HG03159 (cell line): ENCODE results near the gene PACRG.

Experiments used
- ATAC-seq: cut with Tn5 transposase; IDR thresholded peaks from one replicate; pipeline ENCODE4 v1.9.1; 2021; ENCODE audit warnings: mild to moderate bottlenecking, moderate library complexity; ENCODE audit not compliant: unreplicated experiment

PACRG gene

DNA sequence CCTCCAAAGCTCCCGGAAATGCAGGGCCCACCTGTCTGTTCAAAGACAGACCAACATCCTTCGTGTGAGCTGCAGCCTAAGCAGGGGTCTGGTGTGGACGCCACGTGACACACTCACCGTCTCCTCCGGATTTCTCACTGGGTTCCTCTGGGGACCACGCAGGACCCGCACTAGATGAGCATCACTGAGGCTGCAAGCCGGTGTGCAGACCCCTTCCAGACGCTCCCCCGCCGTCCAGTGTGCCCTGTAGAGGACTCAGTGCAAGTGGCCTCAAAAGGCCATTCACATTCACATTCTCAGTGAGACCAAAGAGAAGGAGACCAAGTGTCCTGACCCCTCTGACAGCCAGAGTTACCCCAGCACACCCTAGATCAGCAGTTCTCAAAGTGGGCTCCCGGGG is 595.5 kb downstream of the PACRG start:
- ATAC-seq, result no peak

GRCh38 chr6:163323705-163324104 is 595.9 kb downstream of the PACRG start:
- ATAC-seq, result no peak

DNA sequence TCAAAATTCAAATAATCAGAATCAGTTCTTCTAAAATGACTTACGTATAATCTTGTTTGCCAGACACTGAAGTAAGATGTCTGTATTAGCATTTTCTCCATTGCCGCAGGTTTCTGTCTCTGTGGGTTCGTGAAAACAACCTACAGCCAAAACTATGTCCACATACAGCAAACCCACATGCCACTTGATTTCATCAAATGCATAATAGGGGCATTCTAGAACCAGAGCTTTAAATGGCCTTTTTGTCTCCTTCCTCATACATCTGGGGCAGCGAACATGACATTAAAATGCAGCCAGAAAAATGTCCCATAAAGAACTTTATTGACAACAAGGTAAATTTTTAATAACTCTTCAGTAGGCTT is 596.5 kb downstream of the PACRG start:
- no peak for ATAC-seq

- ATAC-seq, result no peak
Observed at GRCh38 chr6:163324688-163325389, 597.1 kb downstream of the PACRG start.

GRCh38 chr6:163325390-163325784 is 597.6 kb downstream of the PACRG start:
- ATAC-seq, result no peak

- ATAC-seq, result no peak
Observed at GRCh38 chr6:163327165-163327880, 599.5 kb downstream of the PACRG start.

DNA sequence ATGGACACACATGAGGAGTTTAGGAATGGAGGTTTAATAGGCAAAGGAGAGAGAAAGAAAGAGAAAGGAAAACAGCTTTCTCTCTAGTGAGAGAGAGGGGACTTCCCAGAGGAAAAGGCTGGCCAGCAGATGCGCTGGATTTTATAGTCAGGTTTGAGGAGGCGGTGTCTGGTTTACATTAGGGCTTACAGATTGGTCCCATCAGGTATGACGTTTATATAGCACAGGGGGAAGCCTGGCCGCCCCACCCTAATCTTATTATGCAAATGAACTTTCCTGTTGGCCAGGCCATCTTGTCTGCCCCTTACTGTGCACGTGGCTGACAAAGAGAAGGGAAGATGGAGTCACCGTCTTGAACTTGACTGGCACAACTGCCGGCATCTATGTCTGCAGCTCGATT is 600.1 kb downstream of the PACRG start:
- no peak for ATAC-seq

- ATAC-seq, result no peak
Observed at GRCh38 chr6:163328411-163328810, 600.6 kb downstream of the PACRG start.

- no peak for ATAC-seq
Observed at GRCh38 chr6:163329991-163330390, 602.2 kb downstream of the PACRG start.

- ATAC-seq, result no peak
Observed at GRCh38 chr6:163331245-163331644, 603.5 kb downstream of the PACRG start.

DNA sequence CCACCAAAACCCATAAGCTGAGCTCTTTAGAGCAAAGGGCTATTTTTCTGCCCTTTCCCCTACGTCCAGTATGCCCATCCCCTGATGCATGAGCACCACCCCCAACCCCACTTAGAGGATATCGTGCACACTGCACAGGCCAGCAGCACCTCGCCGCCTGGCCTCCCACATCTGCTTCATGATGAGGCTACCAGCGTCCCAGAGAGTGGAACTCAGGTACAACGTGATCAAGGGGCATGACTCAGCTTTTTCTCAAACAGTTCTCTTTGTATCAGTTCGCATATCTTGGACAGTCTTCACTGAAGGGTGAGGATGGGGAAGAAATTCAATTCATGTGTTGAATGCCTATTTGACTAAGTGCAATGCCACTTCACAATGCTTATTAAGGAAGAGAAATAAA is 604.8 kb downstream of the PACRG start:
- no peak for ATAC-seq

DNA sequence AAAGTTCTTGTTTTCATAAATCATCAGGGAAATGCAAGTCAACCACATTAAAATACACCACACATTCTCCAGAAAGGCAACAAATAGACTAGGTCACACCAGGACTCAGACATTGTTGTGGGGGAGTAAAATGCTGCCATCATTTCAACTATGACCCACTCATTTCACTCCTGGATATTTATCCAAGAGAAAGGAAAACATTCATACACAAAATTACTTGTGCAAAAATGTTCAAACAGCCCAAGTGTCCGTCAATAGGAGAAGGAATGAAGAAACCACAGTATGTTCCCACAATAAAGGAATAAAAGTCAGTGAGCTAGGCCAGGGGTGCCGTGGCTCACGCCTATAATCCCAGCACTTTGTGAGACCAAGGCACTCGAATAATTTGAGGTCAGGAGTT is 605.3 kb downstream of the PACRG start:
- ATAC-seq, result no peak

- no peak for ATAC-seq
Observed at GRCh38 chr6:163333701-163334663, 606.2 kb downstream of the PACRG start.

DNA sequence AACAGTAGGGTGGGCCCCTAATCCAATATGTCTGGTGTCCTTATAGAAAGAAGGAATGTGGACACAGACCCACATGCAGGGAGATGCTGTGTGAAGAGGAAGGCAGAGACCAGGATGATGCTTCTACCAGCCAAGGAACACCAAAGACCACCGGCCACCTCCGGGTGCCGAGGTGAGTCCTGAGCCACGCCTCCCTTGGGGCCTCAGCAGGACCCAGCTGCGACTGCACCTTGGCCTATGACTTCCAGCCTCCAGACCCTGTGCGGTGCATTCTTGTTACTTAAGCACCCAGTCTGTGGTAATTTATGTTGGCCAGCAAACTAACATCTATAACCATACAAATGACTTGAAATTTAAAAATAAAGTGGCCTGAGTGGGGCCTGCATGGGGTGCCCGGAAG is 607.3 kb downstream of the PACRG start:
- no peak for ATAC-seq

DNA sequence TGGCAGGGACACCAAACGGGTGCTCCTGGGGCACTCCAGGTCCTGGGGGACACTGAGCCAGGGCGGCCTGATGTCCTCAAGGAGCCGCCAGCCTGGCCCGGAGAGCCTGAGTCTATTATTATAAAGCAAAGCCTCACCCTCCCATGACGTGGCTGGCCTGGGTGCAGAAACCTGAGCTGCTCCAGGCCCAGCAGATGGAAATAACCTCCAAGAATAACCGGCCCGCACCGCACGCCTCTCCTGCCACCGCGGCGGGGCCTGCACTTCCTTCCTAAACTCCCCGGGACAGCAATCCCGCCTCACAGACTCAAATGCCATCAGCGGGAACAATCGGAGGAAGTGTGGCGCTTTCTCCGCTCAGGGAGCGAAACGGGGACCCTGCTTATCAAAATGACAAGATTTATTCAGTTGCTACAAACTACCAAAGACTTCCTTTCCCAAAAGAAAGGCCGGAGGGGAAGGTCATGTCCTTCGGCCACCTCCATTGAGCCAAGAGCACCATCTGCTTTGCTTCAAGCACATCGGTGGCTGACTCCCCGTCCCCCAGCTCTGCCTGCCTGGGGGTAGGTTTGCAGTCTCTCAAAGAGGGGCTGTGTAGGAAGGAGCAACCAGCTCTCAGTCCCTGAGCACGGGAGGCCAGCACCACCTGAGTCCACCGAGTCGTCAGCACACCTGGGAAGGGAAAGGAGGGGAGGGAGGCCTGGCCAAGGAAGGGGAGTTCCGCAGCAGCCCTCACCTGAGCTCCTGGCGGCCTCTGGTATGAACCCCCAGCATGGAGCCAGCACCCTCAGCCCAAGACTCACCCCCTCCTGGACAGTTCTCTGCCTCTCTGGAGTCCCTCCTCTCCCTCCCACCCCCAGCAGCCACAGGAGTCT is 608.1 kb downstream of the PACRG start:
- no peak for ATAC-seq

- no peak for ATAC-seq
Observed at GRCh38 chr6:163336961-163337360, 609.2 kb downstream of the PACRG start.

GRCh38 chr6:163337958-163338357 is 610.2 kb downstream of the PACRG start:
- ATAC-seq, result no peak

DNA sequence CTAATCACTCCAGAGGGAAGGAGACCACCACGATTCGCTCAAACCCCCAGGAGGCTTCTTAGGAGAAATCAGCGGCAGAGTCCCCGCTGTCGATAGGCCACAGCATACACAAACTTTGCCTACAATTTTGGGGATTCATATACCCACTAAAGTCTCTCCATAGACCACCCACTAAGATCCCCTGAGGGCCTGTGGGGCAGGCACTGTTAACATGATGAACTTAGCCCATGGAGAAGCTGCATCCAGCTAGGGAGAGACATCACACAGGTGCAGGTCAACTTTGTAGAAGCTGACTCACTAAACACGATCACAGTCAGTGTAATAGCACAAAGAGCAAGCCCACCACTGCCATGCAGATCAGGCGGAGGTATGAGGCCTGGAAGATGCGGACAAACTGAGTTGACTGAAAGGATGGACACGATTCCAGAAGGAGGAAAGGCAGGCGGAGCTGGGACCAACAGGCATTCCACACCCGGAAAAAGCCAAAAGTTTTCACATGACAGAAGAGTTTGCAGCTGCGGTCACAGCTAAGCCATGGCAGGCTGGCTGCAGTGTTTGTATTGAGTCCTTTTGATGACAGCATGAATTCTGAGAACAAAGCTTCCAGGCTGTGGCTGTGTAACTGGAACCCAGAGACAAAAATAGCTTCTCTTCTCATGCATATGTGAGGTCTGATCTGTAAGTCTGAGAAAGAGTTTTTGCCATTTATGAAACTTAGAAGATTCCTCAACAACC is 611.1 kb downstream of the PACRG start:
- ATAC-seq, result no peak

- no peak for ATAC-seq
Observed at GRCh38 chr6:163339466-163339865, 611.7 kb downstream of the PACRG start.
